Measurements from ENCODE around the gene COL26A1. TPM values are rescaled to one million over a fixed set of nuclear protein-coding genes. Genes with fewer than 3 reads are reported as not detected.

Gene COL26A1
- total RNA-seq, 6 experiments from 2014 or later = not detected

- Mint-ChIP-seq H3K36me3 (ENCODE audit: low read depth) (no peaks in the 10 kb centered on the region), H3K27me3 (ENCODE audit: insufficient read depth) (peaks cover 32% of the 10 kb centered on the region), H3K9me3 (no peaks in the 10 kb centered on the region), H3K4me1 (ENCODE audit: low read depth) (no peaks in the 10 kb centered on the region), H3K4me3 (no peak overlapping the region), H3K27ac (no peak overlapping the region)
- TF ChIP-seq CTCF (IDR thresholded peaks at IDR 0.05) = no peak
- no peak for DNase-seq
Observed at GRCh38 chr7:101419831-101420230, 57.2 kb downstream of the COL26A1 start.

GRCh38 chr7:101420436-101420835 lies 57.8 kb downstream of the COL26A1 start:
- no peak for TF ChIP-seq CTCF (IDR thresholded peaks at IDR 0.05)
- DNase-seq = no peak
- no peaks in the 10 kb centered on the region for H3K36me3 Mint-ChIP-seq (ENCODE audit: low read depth)
- no peaks in the 10 kb centered on the region for H3K9me3 Mint-ChIP-seq
- no peaks in the 10 kb centered on the region for H3K4me1 Mint-ChIP-seq (ENCODE audit: low read depth)
- H3K27me3 Mint-ChIP-seq (ENCODE audit: insufficient read depth) = peaks cover 26% of the 10 kb centered on the region
- no peak overlapping the region for H3K27ac Mint-ChIP-seq
- no peak overlapping the region for H3K4me3 Mint-ChIP-seq

- H3K9me3 Mint-ChIP-seq = no peaks in the 10 kb centered on the region
- no peaks in the 10 kb centered on the region for H3K36me3 Mint-ChIP-seq (ENCODE audit: low read depth)
- no peak for DNase-seq
- H3K4me1 Mint-ChIP-seq (ENCODE audit: low read depth) = no peaks in the 10 kb centered on the region
- peaks cover 27% of the 10 kb centered on the region for H3K27me3 Mint-ChIP-seq (ENCODE audit: insufficient read depth)
- H3K4me3 Mint-ChIP-seq = no peak overlapping the region
- no peak overlapping the region for H3K27ac Mint-ChIP-seq
- TF ChIP-seq CTCF (IDR thresholded peaks at IDR 0.05) = no peak
Observed at GRCh38 chr7:101422356-101423195, 59.9 kb downstream of the COL26A1 start.

- peaks cover 35% of the 10 kb centered on the region for H3K27me3 Mint-ChIP-seq (ENCODE audit: insufficient read depth)
- H3K36me3 Mint-ChIP-seq (ENCODE audit: low read depth) = no peaks in the 10 kb centered on the region
Observed at GRCh38 chr7:101426303-101427011, 63.8 kb downstream of the COL26A1 start.

More at GRCh38 chr7:101426303-101427011, 63.8 kb downstream of the COL26A1 start:
- Mint-ChIP-seq H3K4me1 (ENCODE audit: low read depth) (no peaks in the 10 kb centered on the region), H3K9me3 (no peaks in the 10 kb centered on the region), H3K4me3 (no peak overlapping the region), H3K27ac (no peak overlapping the region)
- no peak for DNase-seq
- TF ChIP-seq CTCF (IDR thresholded peaks at IDR 0.05) = no peak

Data from HFFc6 (cell line).